ENCODE data around the gene RTRAF.

Gene RTRAF

GRCh38 chr14:51951656-51952055 is 37.7 kb upstream of the RTRAF start:
- no peak for TF ChIP-seq CTCF (IDR thresholded peaks at IDR 0.05; ENCODE audit: insufficient read depth, low read length)
- no peak for TF ChIP-seq POLR2AphosphoS5 (IDR thresholded peaks at IDR 0.05; ENCODE audit: low read depth)
- TF ChIP-seq GABPA (IDR thresholded peaks at IDR 0.05; ENCODE audit: low read depth) = no peak
- Histone ChIP-seq H3K4me3 (replicated peaks; ENCODE audit: insufficient read depth, low read length) (no peak overlapping the region), H3K27me3 (ENCODE audit: insufficient read depth, poor library complexity, severe bottlenecking) (no peaks in the 10 kb centered on the region), H3K27ac (replicated peaks) (no peak overlapping the region)
- no peak for DNase-seq (ENCODE audit: low read depth in 1 of 2, low spot score in 1 of 2)

DNA sequence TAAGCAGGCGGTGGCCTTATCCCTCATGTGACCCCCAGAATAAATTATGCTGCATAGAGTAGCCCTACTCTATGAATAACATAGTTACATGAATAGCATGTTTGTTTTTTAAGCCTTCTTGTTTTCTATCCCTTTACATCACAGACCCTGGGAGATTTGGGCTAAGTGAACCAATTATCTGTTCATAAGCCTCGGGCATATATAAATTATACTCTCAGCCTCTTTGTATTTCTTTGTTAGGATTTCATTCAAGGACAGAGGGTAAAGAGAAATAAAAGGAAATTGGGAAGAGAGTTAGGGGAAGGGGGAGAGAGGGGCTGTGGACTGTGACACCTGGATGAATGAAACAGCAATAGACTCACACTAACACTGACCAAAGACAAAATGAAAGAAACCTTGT is 35.3 kb upstream of the RTRAF start:
- no peak for DNase-seq (ENCODE audit: low read depth in 1 of 2, low spot score in 1 of 2)
- H3K27me3 ChIP-seq (ENCODE audit: insufficient read depth, poor library complexity, severe bottlenecking) = no peaks in the 10 kb centered on the region
- no peak overlapping the region for H3K27ac ChIP-seq (replicated peaks)
- no peak overlapping the region for H3K4me3 ChIP-seq (replicated peaks; ENCODE audit: insufficient read depth, low read length)
- no peak for TF ChIP-seq SPI1 (IDR thresholded peaks at IDR 0.05; ENCODE audit: borderline replicate concordance, low read depth)

DNA sequence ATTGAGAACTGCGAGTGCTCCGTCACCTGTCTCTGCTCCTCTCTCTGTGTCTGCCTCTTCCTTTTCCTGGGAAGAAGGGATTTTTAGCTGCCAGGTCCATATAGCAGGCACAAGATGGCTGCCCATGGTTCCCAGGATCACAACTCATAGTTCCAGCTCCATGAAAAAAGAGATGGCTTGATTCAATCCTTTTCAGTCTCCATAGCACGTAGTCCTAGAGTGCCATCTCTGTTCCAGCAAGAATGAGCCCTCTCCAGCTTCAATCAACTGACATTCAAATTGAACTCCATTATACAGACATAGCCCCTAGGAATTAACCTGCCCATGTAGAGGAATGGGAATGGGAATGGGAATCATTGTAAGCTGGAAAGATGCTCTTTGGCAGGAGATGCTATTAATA is 34.7 kb upstream of the RTRAF start:
- TF ChIP-seq SPI1 (IDR thresholded peaks at IDR 0.05; ENCODE audit: borderline replicate concordance, low read depth) = no peak
- no peak for TF ChIP-seq REST (IDR thresholded peaks at IDR 0.05; ENCODE audit: insufficient replicate concordance, low read depth)
- TF ChIP-seq CTCF (IDR thresholded peaks at IDR 0.05; ENCODE audit: insufficient read depth, low read length) = no peak
- no peak for TF ChIP-seq GABPA (IDR thresholded peaks at IDR 0.05; ENCODE audit: low read depth)
- TF ChIP-seq POLR2AphosphoS5 (IDR thresholded peaks at IDR 0.05; ENCODE audit: low read depth) = no peak
- DNase-seq (ENCODE audit: low read depth in 1 of 2, low spot score in 1 of 2) = no peak
- Histone ChIP-seq H3K27me3 (ENCODE audit: insufficient read depth, poor library complexity, severe bottlenecking) (no peaks in the 10 kb centered on the region), H3K27ac (replicated peaks) (no peak overlapping the region), H3K4me3 (replicated peaks; ENCODE audit: insufficient read depth, low read length) (no peak overlapping the region)

GRCh38 chr14:51957950-51958349 is 31.4 kb upstream of the RTRAF start:
- H3K4me3 ChIP-seq (replicated peaks; ENCODE audit: insufficient read depth, low read length) = no peak overlapping the region
- TF ChIP-seq REST (IDR thresholded peaks at IDR 0.05; ENCODE audit: insufficient replicate concordance, low read depth) = no peak
- H3K27me3 ChIP-seq (ENCODE audit: insufficient read depth, poor library complexity, severe bottlenecking) = no peaks in the 10 kb centered on the region
- DNase-seq (ENCODE audit: low read depth in 1 of 2, low spot score in 1 of 2) = no peak
- no peak overlapping the region for H3K27ac ChIP-seq (replicated peaks)

DNA sequence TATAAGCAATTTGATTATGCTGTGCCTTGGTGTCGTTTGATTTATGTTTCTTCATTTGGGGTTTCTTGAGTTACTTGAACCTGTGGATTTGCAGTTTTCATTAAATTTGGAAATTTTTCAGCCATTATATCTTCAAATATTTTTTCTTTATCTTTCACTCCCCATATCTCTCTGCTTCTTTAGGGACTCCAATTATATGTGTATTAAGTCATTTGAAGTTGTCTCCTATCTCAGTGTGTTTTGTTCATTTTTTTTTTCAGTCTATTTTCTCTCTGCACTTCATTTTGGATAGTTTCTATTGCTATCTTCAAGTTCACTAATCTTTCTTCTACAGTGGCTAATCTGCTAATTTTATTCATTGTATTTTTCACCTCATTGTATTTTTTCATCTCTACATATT is 29.4 kb upstream of the RTRAF start:
- no peak overlapping the region for H3K27ac ChIP-seq (replicated peaks)
- H3K27me3 ChIP-seq (ENCODE audit: insufficient read depth, poor library complexity, severe bottlenecking) = no peaks in the 10 kb centered on the region
- H3K4me3 ChIP-seq (replicated peaks; ENCODE audit: insufficient read depth, low read length) = no peak overlapping the region
- no peak for TF ChIP-seq REST (IDR thresholded peaks at IDR 0.05; ENCODE audit: insufficient replicate concordance, low read depth)
- no peak for TF ChIP-seq SPI1 (IDR thresholded peaks at IDR 0.05; ENCODE audit: borderline replicate concordance, low read depth)
- TF ChIP-seq GABPA (IDR thresholded peaks at IDR 0.05; ENCODE audit: low read depth) = no peak
- TF ChIP-seq CTCF (IDR thresholded peaks at IDR 0.05; ENCODE audit: insufficient read depth, low read length) = no peak
- TF ChIP-seq POLR2AphosphoS5 (IDR thresholded peaks at IDR 0.05; ENCODE audit: low read depth) = no peak
- DNase-seq (ENCODE audit: low read depth in 1 of 2, low spot score in 1 of 2) = no peak

Data from HL-60 (cell line).